Body of pancreas (tissue), 4 donors: ENCODE results near the gene PTPN21. TPM values are rescaled to one million over a fixed set of nuclear protein-coding genes. Genes with fewer than 3 reads are reported as not detected.
A peak's percentile ranks its signal among the peaks of the same experiment; 100 is the strongest.

Source experiments
- ATAC-seq: fragments of 150-250 bp; one replicate; pipeline ENCODE4 v1.9.1; 2016
- DNase-seq, 4 donors: peaks; one replicate each; pipeline ENCODE4 v3.0.0-alpha.2; 2019
- H3K27ac ChIP-seq, 4 donors: fragments of 200-600 bp; sonication (generic); 1 replicate in 3 of 4; 2 replicates in 1 of 4; pipeline versions ENCODE4 v1.5.1 to v1.6.1; 2016 to 2019; ENCODE audit warnings: mild to moderate bottlenecking in 1 of 4, mixed read lengths in 1 of 4, moderate library complexity in 1 of 4
- H3K27me3 ChIP-seq, 2 donors: fragments of 200-600 bp; sonication (generic); one replicate each; pipeline ENCODE4 v1.6.0; 2016; ENCODE audit warnings: mild to moderate bottlenecking in 1 of 2
- H3K36me3 ChIP-seq, 2 donors: fragments of 200-600 bp; sonication (generic); replicated peaks in 1 of 2; 2 replicates each; pipeline ENCODE4 v1.5.1; 2016; ENCODE audit warnings: low read depth in 2 of 2; ENCODE audit not compliant: insufficient read depth in 1 of 2
- H3K4me1 ChIP-seq: fragments of 200-600 bp; sonication (generic); one replicate; pipeline ENCODE4 v1.6.0; 2016
- H3K4me3 ChIP-seq, 2 donors: fragments of 200-600 bp; sonication (generic); 1 replicate in 1 of 2; 2 replicates in 1 of 2; pipeline ENCODE4 v1.5.1; 2016 to 2019
- H3K9me3 ChIP-seq, 3 donors: fragments of 200-600 bp; sonication (generic); 1 replicate in 2 of 3; 2 replicates in 1 of 3; pipeline ENCODE4 v1.5.1; 2016
- CTCF ChIP-seq, 7 experiments: fragments of 450-650 bp in 4 of 7; fragments of 200-600 bp in 3 of 7; sonication (generic) in 3 of 7; IDR thresholded peaks; one replicate each; pipeline ENCODE4 v1.5.1; 2016 to 2019; ENCODE audit warnings: antibody characterized with exemption in 7 of 7
- POLR2A ChIP-seq, 3 donors: fragments of 450-650 bp; IDR thresholded peaks; one replicate each; pipeline ENCODE4 v1.6.1; 2016; ENCODE audit warnings: antibody characterized with exemption in 3 of 3, mild to moderate bottlenecking in 2 of 3
- WGBS, 2 donors: methylation state at CpG; one replicate each; pipeline ENCODE4 v1.1.5; 2017; 5-methylcytosine and 5-hydroxymethylcytosine counted together
- intact Hi-C: fragments of 100-400 bp; cut with DNase I; formaldehyde crosslinking; loops from one replicate; pipeline ENCODE4 v1.15.1; 2023
- total RNA-seq, 2 donors: library from RNA; depleted of rRNA; stranded (reverse); fragments of >200 nt; gene quantifications; one replicate each; pipeline ENCODE4 v1.1.0, GENCODE V29; 2016

The PTPN21 gene
- total RNA-seq, result 10 to 100 TPM; 10.5 to 10.9 TPM

GRCh38 chr14:88554457-88555286 is at the start of gene PTPN21:
TSS of gene PTPN21 (minus strand) at chr14:88555007. CDS start at chr14:88550417, 4,590 bp downstream.
- TF ChIP-seq CTCF (IDR thresholded peaks at IDR 0.05), result no peak
- peak; percentile 66 to 89 (median 69) for TF ChIP-seq POLR2A (IDR thresholded peaks at IDR 0.05)
- H3K4me3 ChIP-seq, result peak within 1 kb of the TSS; percentile 44 to 58
- H3K4me1 ChIP-seq, result peaks cover 29% of the 10 kb centered on the region
- H3K27me3 ChIP-seq, result no peaks in the 10 kb centered on the region
- DNase-seq, result peak; percentile 77 to 86 (median 82)
- WGBS, 2 donors, result 1% methylated on average over 42 to 99 of the region's 103 CpGs
- ATAC-seq, result peak; percentile 90
- intact Hi-C loops, result no loop called here
- H3K9me3 ChIP-seq, result no peaks in the 10 kb centered on the region
- no peaks in the 10 kb centered on the region for H3K36me3 ChIP-seq
- H3K27ac ChIP-seq, result peak within 1 kb of the TSS; percentile 87 to 94 (median 90)

GRCh38 chr14:88604212-88604611 is 49.4 kb upstream of the PTPN21 start:
- DNase-seq, result no peak
- TF ChIP-seq POLR2A (IDR thresholded peaks at IDR 0.05), result no peak
- no peak for TF ChIP-seq CTCF (IDR thresholded peaks at IDR 0.05)
- Histone ChIP-seq H3K4me1 (no peaks in the 10 kb centered on the region), H3K4me3 (no peak overlapping the region), H3K36me3 (peaks cover 7 to 34% of the 10 kb centered on the region in 2 donors), H3K27me3 (no peaks in the 10 kb centered on the region), H3K27ac (no peak overlapping the region), H3K9me3 (no peaks in the 10 kb centered on the region)
- intact Hi-C loops, result no loop called here
- no peak for ATAC-seq

GRCh38 chr14:88599761-88600439 is 45.1 kb upstream of the PTPN21 start:
- DNase-seq (no peak), ATAC-seq (no peak)
- H3K36me3 ChIP-seq, result peaks cover 0 to 18% of the 10 kb centered on the region in 2 donors
- no peak overlapping the region for H3K4me3 ChIP-seq
- WGBS, 2 donors, result 82 to 90% methylated on average over 10 of the region's 10 CpGs
- no peaks in the 10 kb centered on the region for H3K9me3 ChIP-seq
- H3K27me3 ChIP-seq, result no peaks in the 10 kb centered on the region
- TF ChIP-seq POLR2A (IDR thresholded peaks at IDR 0.05) (no peak), CTCF (IDR thresholded peaks at IDR 0.05) (no peak)
- H3K27ac ChIP-seq, result no peak overlapping the region
- H3K4me1 ChIP-seq, result no peaks in the 10 kb centered on the region
- intact Hi-C loops, result no loop called here

GRCh38 chr14:88599326-88599725 is 44.5 kb upstream of the PTPN21 start:
- Histone ChIP-seq H3K9me3 (no peaks in the 10 kb centered on the region), H3K4me3 (no peak overlapping the region), H3K27me3 (no peaks in the 10 kb centered on the region), H3K27ac (no peak overlapping the region), H3K4me1 (no peaks in the 10 kb centered on the region), H3K36me3 (peaks cover 0 to 13% of the 10 kb centered on the region in 2 donors)
- DNase-seq (no peak), ATAC-seq (no peak)
- intact Hi-C loops, result no loop called here
- 93 to 98% methylated on average over 8 of the region's 8 CpGs for WGBS, 2 donors
- no peak for TF ChIP-seq POLR2A (IDR thresholded peaks at IDR 0.05)
- TF ChIP-seq CTCF (IDR thresholded peaks at IDR 0.05), result no peak
